GM12878 (cell line): ENCODE results near the gene AGT. TPM values are rescaled to one million over a fixed set of nuclear protein-coding genes. Genes with fewer than 3 reads are reported as not detected.

Source experiments
- ATAC-seq: fragments of 200-7000 bp; cut with Tn5 transposase; 3 replicates; pipeline ENCODE4 v1.9.1; 2020; ENCODE audit warnings: mild to moderate bottlenecking, moderate library complexity
- BruUV-seq: library from RNA; stranded (reverse); fragments of 400-500 nt; replicated peaks from 2 replicates; lab custom pipeline; 2021; lab: Mats Ljungman, UMichigan
- CTCF ChIA-PET: fragments of 300-600 bp; sonication (Branson Sonifier 250); formaldehyde crosslinking; extraction: SDS; loops from one replicate; lab custom pipeline; 2021; ENCODE audit warnings: inconsistent platforms; lab: Yijun Ruan, JAX
- POLR2A ChIA-PET: fragments of 350-600 bp; formaldehyde crosslinking; extraction: SDS; loops from one replicate; lab custom pipeline; 2021; ENCODE audit warnings: inconsistent platforms; lab: Charles Lee
- RAD21 ChIA-PET: fragments of 300-600 bp; sonication (Branson Sonifier 250); formaldehyde crosslinking; loops from one replicate; lab custom pipeline; 2023; ENCODE audit warnings: antibody characterized with exemption; ENCODE audit not compliant: unreplicated experiment; lab: Charles Lee
- SMC1A ChIA-PET: fragments of 300-600 bp; sonication (Branson Sonifier 250); formaldehyde crosslinking; loops from one replicate; lab custom pipeline; 2023; ENCODE audit not compliant: unreplicated experiment, uncharacterized antibody; lab: Charles Lee
- DNase-seq: peaks from one replicate; pipeline ENCODE4 v3.0.0-alpha.2; 2011; ENCODE audit warnings: low read depth, low spot score
- FAIRE-seq: peaks from 3 replicates; lab custom pipeline; 2011; peaks lifted over from hg19 to GRCh38; lab: Jason Lieb, UNC
- H2AFZ ChIP-seq: 2 replicates; pipeline ENCODE4 v1.6.0; 2011; ENCODE audit warnings: low read depth, low read length, control low read depth; ENCODE audit not compliant: control insufficient read depth
- H3K27ac ChIP-seq: 2 replicates; pipeline ENCODE4 v1.5.1; 2011; ENCODE audit warnings: control low read depth; ENCODE audit not compliant: control insufficient read depth, insufficient read depth
- H3K27me3 ChIP-seq, 2 experiments: replicated peaks in 1 of 2; 2 replicates each; pipeline versions ENCODE4 v1.6.0 to v1.6.1; 2011; ENCODE audit warnings: low read length in 1 of 2; ENCODE audit not compliant: control insufficient read depth in 2 of 2, insufficient read depth in 2 of 2
- H3K36me3 ChIP-seq, 2 experiments: 2 replicates each; pipeline ENCODE4 v1.5.1; 2011; ENCODE audit warnings: low read length in 1 of 2; ENCODE audit not compliant: control insufficient read depth in 2 of 2, insufficient read depth in 2 of 2
- H3K4me1 ChIP-seq: 2 replicates; pipeline ENCODE4 v1.6.1; 2011; ENCODE audit warnings: mild to moderate bottlenecking, low read length, moderate library complexity, mixed read lengths; ENCODE audit not compliant: control insufficient read depth, insufficient read depth
- H3K4me2 ChIP-seq: 2 replicates; pipeline ENCODE4 v1.6.0; 2011; ENCODE audit warnings: control low read depth; ENCODE audit not compliant: control insufficient read depth, insufficient read depth
- H3K4me3 ChIP-seq: fragments of 200-600 bp; sonication (generic); 2 replicates; pipeline ENCODE4 v1.5.1; 2016
- H3K79me2 ChIP-seq: 2 replicates; pipeline ENCODE4 v1.6.0; 2011; ENCODE audit warnings: low read length; ENCODE audit not compliant: control insufficient read depth, insufficient read depth
- H3K9ac ChIP-seq: 2 replicates; pipeline ENCODE4 v1.8.0; 2011; ENCODE audit warnings: low read length, control low read depth, mixed read lengths; ENCODE audit not compliant: control insufficient read depth, insufficient read depth
- H3K9me3 ChIP-seq: replicated peaks from 3 replicates; pipeline ENCODE4 v1.5.1; 2011; ENCODE audit warnings: mild to moderate bottlenecking, low read length; ENCODE audit not compliant: control insufficient read depth, insufficient read depth
- H4K20me1 ChIP-seq: 2 replicates; pipeline ENCODE4 v1.6.0; 2011; ENCODE audit not compliant: control insufficient read depth, insufficient read depth
- BACH1 ChIP-seq: fragments of 450-650 bp; IDR thresholded peaks from 2 replicates; pipeline ENCODE4 v1.6.1; 2017; ENCODE audit warnings: mild to moderate bottlenecking, borderline replicate concordance
- BMI1 ChIP-seq: fragments of 450-650 bp; IDR thresholded peaks from 2 replicates; pipeline ENCODE4 v1.6.1; 2016; ENCODE audit warnings: mild to moderate bottlenecking, moderate library complexity, borderline replicate concordance
- EZH2 ChIP-seq: IDR thresholded peaks from 2 replicates; pipeline ENCODE4 v1.6.1; 2012; ENCODE audit warnings: low read depth, mild to moderate bottlenecking, control low read depth, inconsistent platforms, low read length, borderline replicate concordance; ENCODE audit not compliant: control insufficient read depth
- KLF5 ChIP-seq: fragments of 450-650 bp; IDR thresholded peaks from 2 replicates; pipeline ENCODE4 v1.6.1; 2014; ENCODE audit warnings: mild to moderate bottlenecking; ENCODE audit not compliant: partially characterized antibody
- MXI1 ChIP-seq: fragments of 150-350 bp; IDR thresholded peaks from 2 replicates; pipeline ENCODE4 v1.6.1; 2011; ENCODE audit warnings: low read depth, mild to moderate bottlenecking, inconsistent platforms, low read length, improper control_type of control experiment
- NR2C1 ChIP-seq: fragments of 450-650 bp; IDR thresholded peaks from 2 replicates; pipeline ENCODE4 v1.6.1; 2017; ENCODE audit warnings: antibody characterized with exemption, mild to moderate bottlenecking, moderate library complexity
- SMARCA5 ChIP-seq: fragments of 450-650 bp; IDR thresholded peaks from 2 replicates; pipeline ENCODE4 v1.6.1; 2017; ENCODE audit warnings: mild to moderate bottlenecking
- WGBS: methylation state at CpG from one replicate; pipeline ENCODE4 v1.1.6; 2016; ENCODE audit warnings: low lambda C conversion rate; ENCODE audit not compliant: insufficient replicate concordance, insufficient coverage; ENCODE audit errors: missing lambda C conversion rate; 5-methylcytosine and 5-hydroxymethylcytosine counted together
- in situ Hi-C: fragments of 300-500 bp; cut with MboI; formaldehyde crosslinking; loops from 9 replicates; pipeline ENCODE4 v1.14.3; 2018; ENCODE audit warnings: mixed read lengths
- intact Hi-C: fragments of 100-400 bp; cut with micrococcal nuclease; formaldehyde crosslinking; loops from one replicate; pipeline ENCODE4 v1.14.2; 2022; ENCODE audit not compliant: unreplicated experiment
- polyA plus RNA-seq, 11 experiments: library from polyadenylated mRNA; depleted of rRNA in 4 of 11; unstranded in 6 of 11; stranded (reverse) in 5 of 11; fragments of >200 nt; fragmentation: Nextera tagmentation in 4 of 11; fragmentation: Illumina TruSeq in 1 of 11; extraction: Ambion mirVana in 4 of 11; extraction: Trizol in 1 of 11; gene quantifications; 1 replicate in 1 of 11; 2 replicates in 10 of 11; pipeline versions ENCODE4 v1.2.1 to v1.2.3, GENCODE V29; 2011 to 2016; ENCODE audit warnings: inconsistent platforms in 2 of 11, missing spikeins in 2 of 11, low read depth in 1 of 11
- total RNA-seq, 4 experiments: library from RNA; depleted of rRNA in 3 of 4; stranded (reverse); fragments of >200 nt in 3 of 4; fragmentation: Illumina TruSeq in 1 of 4; extraction: Trizol in 1 of 4; gene quantifications; 2 replicates each; pipeline versions ENCODE4 v1.2.1 to v1.2.3, GENCODE V29; 2013 to 2021
- TF ChIP-seq, protein P1 (sequence below): fragments of 450-650 bp; IDR thresholded peaks from 2 replicates; pipeline ENCODE4 v1.6.1; 2017; ENCODE audit warnings: mild to moderate bottlenecking, moderate library complexity
- TF ChIP-seq, protein P2 (sequence below): fragments of 450-650 bp; IDR thresholded peaks from 2 replicates; pipeline ENCODE4 v1.6.1; 2017; ENCODE audit warnings: mild to moderate bottlenecking
- TF ChIP-seq, protein P3 (sequence below): IDR thresholded peaks from 2 replicates; pipeline ENCODE4 v1.6.1; 2012; ENCODE audit warnings: low read length, inconsistent platforms

AGT gene
- total and polyA plus RNA-seq, 10 of the 15 experiments (the other 5 are each of a cell fraction or from before 2014, with no cell fraction given), result 0.69 TPM; not detected in 9

GRCh38 chr1:230704830-230705229 lies 9.1 kb downstream of the AGT start:
- H3K4me2 ChIP-seq, result no peak overlapping the region
- no peaks in the 10 kb centered on the region for H3K79me2 ChIP-seq
- H3K36me3 ChIP-seq, result no peaks in the 10 kb centered on the region
- intact Hi-C loops, result no loop called here
- 21% methylated on average over 7 of the region's 7 CpGs for WGBS
- ChIA-PET CTCF (no interaction called here), SMC1A (no interaction called here), RAD21 (no interaction called here), POLR2A (no interaction called here)
- DNase-seq (no peak), FAIRE-seq (no peak), ATAC-seq (no peak)
- in situ Hi-C loops, result no loop called here
- BruUV-seq, result no TSS peak
- no peak overlapping the region for H3K27ac ChIP-seq
- no peaks in the 10 kb centered on the region for H4K20me1 ChIP-seq
- no peak overlapping the region for H2AFZ ChIP-seq
- no peak overlapping the region for H3K4me3 ChIP-seq
- TF ChIP-seq SMARCA5 (no peak), KLF5 (no peak), BACH1 (no peak), EZH2 (no peak), MXI1 (no peak), NR2C1 (no peak), BMI1 (no peak)
- TF ChIP-seq, protein P1, sequence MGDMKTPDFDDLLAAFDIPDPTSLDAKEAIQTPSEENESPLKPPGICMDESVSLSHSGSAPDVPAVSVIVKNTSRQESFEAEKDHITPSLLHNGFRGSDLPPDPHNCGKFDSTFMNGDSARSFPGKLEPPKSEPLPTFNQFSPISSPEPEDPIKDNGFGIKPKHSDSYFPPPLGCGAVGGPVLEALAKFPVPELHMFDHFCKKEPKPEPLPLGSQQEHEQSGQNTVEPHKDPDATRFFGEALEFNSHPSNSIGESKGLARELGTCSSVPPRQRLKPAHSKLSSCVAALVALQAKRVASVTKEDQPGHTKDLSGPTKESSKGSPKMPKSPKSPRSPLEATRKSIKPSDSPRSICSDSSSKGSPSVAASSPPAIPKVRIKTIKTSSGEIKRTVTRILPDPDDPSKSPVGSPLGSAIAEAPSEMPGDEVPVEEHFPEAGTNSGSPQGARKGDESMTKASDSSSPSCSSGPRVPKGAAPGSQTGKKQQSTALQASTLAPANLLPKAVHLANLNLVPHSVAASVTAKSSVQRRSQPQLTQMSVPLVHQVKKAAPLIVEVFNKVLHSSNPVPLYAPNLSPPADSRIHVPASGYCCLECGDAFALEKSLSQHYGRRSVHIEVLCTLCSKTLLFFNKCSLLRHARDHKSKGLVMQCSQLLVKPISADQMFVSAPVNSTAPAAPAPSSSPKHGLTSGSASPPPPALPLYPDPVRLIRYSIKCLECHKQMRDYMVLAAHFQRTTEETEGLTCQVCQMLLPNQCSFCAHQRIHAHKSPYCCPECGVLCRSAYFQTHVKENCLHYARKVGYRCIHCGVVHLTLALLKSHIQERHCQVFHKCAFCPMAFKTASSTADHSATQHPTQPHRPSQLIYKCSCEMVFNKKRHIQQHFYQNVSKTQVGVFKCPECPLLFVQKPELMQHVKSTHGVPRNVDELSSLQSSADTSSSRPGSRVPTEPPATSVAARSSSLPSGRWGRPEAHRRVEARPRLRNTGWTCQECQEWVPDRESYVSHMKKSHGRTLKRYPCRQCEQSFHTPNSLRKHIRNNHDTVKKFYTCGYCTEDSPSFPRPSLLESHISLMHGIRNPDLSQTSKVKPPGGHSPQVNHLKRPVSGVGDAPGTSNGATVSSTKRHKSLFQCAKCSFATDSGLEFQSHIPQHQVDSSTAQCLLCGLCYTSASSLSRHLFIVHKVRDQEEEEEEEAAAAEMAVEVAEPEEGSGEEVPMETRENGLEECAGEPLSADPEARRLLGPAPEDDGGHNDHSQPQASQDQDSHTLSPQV, result no peak
- TF ChIP-seq, protein P2, sequence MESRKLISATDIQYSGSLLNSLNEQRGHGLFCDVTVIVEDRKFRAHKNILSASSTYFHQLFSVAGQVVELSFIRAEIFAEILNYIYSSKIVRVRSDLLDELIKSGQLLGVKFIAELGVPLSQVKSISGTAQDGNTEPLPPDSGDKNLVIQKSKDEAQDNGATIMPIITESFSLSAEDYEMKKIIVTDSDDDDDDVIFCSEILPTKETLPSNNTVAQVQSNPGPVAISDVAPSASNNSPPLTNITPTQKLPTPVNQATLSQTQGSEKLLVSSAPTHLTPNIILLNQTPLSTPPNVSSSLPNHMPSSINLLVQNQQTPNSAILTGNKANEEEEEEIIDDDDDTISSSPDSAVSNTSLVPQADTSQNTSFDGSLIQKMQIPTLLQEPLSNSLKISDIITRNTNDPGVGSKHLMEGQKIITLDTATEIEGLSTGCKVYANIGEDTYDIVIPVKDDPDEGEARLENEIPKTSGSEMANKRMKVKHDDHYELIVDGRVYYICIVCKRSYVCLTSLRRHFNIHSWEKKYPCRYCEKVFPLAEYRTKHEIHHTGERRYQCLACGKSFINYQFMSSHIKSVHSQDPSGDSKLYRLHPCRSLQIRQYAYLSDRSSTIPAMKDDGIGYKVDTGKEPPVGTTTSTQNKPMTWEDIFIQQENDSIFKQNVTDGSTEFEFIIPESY, result no peak
- TF ChIP-seq, protein P3, sequence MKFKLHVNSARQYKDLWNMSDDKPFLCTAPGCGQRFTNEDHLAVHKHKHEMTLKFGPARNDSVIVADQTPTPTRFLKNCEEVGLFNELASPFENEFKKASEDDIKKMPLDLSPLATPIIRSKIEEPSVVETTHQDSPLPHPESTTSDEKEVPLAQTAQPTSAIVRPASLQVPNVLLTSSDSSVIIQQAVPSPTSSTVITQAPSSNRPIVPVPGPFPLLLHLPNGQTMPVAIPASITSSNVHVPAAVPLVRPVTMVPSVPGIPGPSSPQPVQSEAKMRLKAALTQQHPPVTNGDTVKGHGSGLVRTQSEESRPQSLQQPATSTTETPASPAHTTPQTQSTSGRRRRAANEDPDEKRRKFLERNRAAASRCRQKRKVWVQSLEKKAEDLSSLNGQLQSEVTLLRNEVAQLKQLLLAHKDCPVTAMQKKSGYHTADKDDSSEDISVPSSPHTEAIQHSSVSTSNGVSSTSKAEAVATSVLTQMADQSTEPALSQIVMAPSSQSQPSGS, result no peak
- no peaks in the 10 kb centered on the region for H3K9me3 ChIP-seq
- peaks cover 0 to 2% of the 10 kb centered on the region in 2 experiments; a peak in 2 of 4 replicates for H3K27me3 ChIP-seq
- H3K9ac ChIP-seq, result no peak overlapping the region
- H3K4me1 ChIP-seq, result no peaks in the 10 kb centered on the region
